Measurements from ENCODE around the gene ADAMTS17.

DNA sequence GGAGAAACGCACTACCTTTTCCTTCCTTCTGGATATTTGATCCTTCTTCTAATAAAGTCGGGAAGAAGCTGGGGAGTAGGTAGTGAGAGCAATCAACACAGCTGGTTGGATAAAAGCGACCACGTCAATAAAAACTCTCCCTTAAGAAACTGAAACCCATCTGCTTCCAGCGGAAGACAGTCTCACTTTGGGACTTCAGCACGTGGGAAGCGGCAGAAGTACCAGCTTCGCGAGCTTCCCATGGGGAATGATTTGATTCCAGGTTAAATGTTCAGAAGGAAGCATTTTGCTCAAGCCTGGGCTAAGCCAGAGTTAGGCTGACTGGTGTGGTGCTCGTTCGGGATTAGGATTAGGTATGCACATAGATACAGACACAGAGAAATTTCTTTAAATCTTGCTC is 346.2 kb downstream of the ADAMTS17 start:
- no peak for TF ChIP-seq TP53 (CRISPR knock-in tag; IDR thresholded peaks at IDR 0.05)
- no peak for TF ChIP-seq NR1H2 (CRISPR knock-in tag; IDR thresholded peaks at IDR 0.05)
- TF ChIP-seq NR2C2 (CRISPR knock-in tag; IDR thresholded peaks at IDR 0.05): no peak
- TF ChIP-seq CTCF (IDR thresholded peaks at IDR 0.05): no peak
